ENCODE measurements around the gene MRPL34. TPM values are rescaled to one million over a fixed set of nuclear protein-coding genes. Genes with fewer than 3 reads are reported as not detected.

The MRPL34 gene
- total RNA-seq, 1 experiment from 2014 or later, result 87.7 TPM

GRCh38 chr19:17352608-17353280 lies 47.1 kb downstream of the MRPL34 start:
- no peak overlapping the region for H3K4me3 ChIP-seq (ENCODE audit: low read depth in 2 of 2, low read length in 2 of 2)
- in situ Hi-C loops (cut with HindIII; ENCODE audit: low pct_unique_long_range_greater_than_20kb, low sequenced_read_pairs) (no loop called here), intact Hi-C loops (cut with micrococcal nuclease; ENCODE audit: unreplicated experiment) (no loop called here)
- H3K4me1 ChIP-seq (ENCODE audit: control insufficient read depth, insufficient read depth, low read length), result no peaks in the 10 kb centered on the region
- H3K9me3 ChIP-seq (ENCODE audit: control insufficient read depth, insufficient read depth, low read depth, low read length), result no peaks in the 10 kb centered on the region
- CTCF ChIA-PET, result no interaction called here
- no peak overlapping the region for H3K27ac ChIP-seq (ENCODE audit: low read length)
- H3K27me3 ChIP-seq (ENCODE audit: control insufficient read depth, insufficient read depth, low read length), result no peaks in the 10 kb centered on the region
- TF ChIP-seq CTCF (IDR thresholded peaks at IDR 0.05) (no peak), POLR2AphosphoS5 (IDR thresholded peaks at IDR 0.05; ENCODE audit: low read depth, low read length) (no peak), TCF7L2 (IDR thresholded peaks at IDR 0.05; ENCODE audit: low read depth, low read length) (no peak), REST (IDR thresholded peaks at IDR 0.05; ENCODE audit: insufficient read depth in 1 of 2, low read depth in 2 of 2, low read length in 1 of 2) (no peak), SIN3A (IDR thresholded peaks at IDR 0.05; ENCODE audit: borderline replicate concordance, insufficient read depth, low read depth, low read length) (no peak)
- POLR2A ChIA-PET, result no interaction called here
- no peaks in the 10 kb centered on the region for H3K36me3 ChIP-seq (ENCODE audit: control insufficient read depth, insufficient read depth, low read length)
- ATAC-seq (peak; percentile 33; the same call in 1 of the 2 replicates), DNase-seq (ENCODE audit: low read depth, low spot score) (no peak)
- no TSS peak for BruUV-seq (replicated peaks)

- H3K36me3 ChIP-seq (ENCODE audit: control insufficient read depth, insufficient read depth, low read length), result no peaks in the 10 kb centered on the region
- no peaks in the 10 kb centered on the region for H3K4me1 ChIP-seq (ENCODE audit: control insufficient read depth, insufficient read depth, low read length)
- no peak overlapping the region for H3K4me3 ChIP-seq (ENCODE audit: low read depth in 2 of 2, low read length in 2 of 2)
- intact Hi-C loops (cut with micrococcal nuclease; ENCODE audit: unreplicated experiment), result no loop called here
- in situ Hi-C loops (cut with HindIII; ENCODE audit: low pct_unique_long_range_greater_than_20kb, low sequenced_read_pairs), result no loop called here
- no peak for DNase-seq (ENCODE audit: low read depth, low spot score)
- POLR2A ChIA-PET, result no interaction called here
- ATAC-seq, result 0 out of 2 replicates have a peak, but pooled peaks have one; percentile 9
- no peak for TF ChIP-seq REST (IDR thresholded peaks at IDR 0.05; ENCODE audit: insufficient read depth in 1 of 2, low read depth in 2 of 2, low read length in 1 of 2)
- no peak for TF ChIP-seq CTCF (IDR thresholded peaks at IDR 0.05)
- H3K27ac ChIP-seq (ENCODE audit: low read length), result no peak overlapping the region
- H3K9me3 ChIP-seq (ENCODE audit: control insufficient read depth, insufficient read depth, low read depth, low read length), result no peaks in the 10 kb centered on the region
- H3K27me3 ChIP-seq (ENCODE audit: control insufficient read depth, insufficient read depth, low read length), result no peaks in the 10 kb centered on the region
- BruUV-seq (replicated peaks), result no TSS peak
- CTCF ChIA-PET, result no interaction called here
Measured at GRCh38 chr19:17353386-17353785, 47.7 kb downstream of the MRPL34 start.
